Lower lobe of right lung (tissue), 2 donors: ENCODE data around the gene ADAM19. TPM values are rescaled to one million over a fixed set of nuclear protein-coding genes. Genes with fewer than 3 reads are reported as not detected.

Source experiments
- ATAC-seq, 2 donors: fragments of 200-7000 bp; cut with Tn5 transposase; one replicate each; pipeline ENCODE4 v1.9.1; 2020 to 2022; ENCODE audit warnings: mild to moderate bottlenecking in 2 of 2, moderate library complexity in 2 of 2
- DNase-seq: peaks from one replicate; pipeline ENCODE4 v3.0.0-alpha.2; 2020
- H3K27ac ChIP-seq: fragments of 200-600 bp; one replicate; pipeline ENCODE4 v1.8.0; 2022
- H3K27me3 ChIP-seq: fragments of 200-600 bp; one replicate; pipeline ENCODE4 v1.8.0; 2022; ENCODE audit warnings: low read depth
- H3K36me3 ChIP-seq: fragments of 200-600 bp; one replicate; pipeline ENCODE4 v1.8.0; 2022; ENCODE audit warnings: mild to moderate bottlenecking
- H3K4me1 ChIP-seq: fragments of 200-600 bp; one replicate; pipeline ENCODE4 v1.8.0; 2022
- H3K4me3 ChIP-seq: fragments of 200-600 bp; one replicate; pipeline ENCODE4 v1.8.0; 2022; ENCODE audit warnings: mild to moderate bottlenecking
- H3K9me3 ChIP-seq: fragments of 200-600 bp; one replicate; pipeline ENCODE4 v1.8.0; 2022
- intact Hi-C: fragments of 100-400 bp; cut with DNase I; formaldehyde crosslinking; loops from one replicate; pipeline ENCODE4 v1.11.0; 2022
- total RNA-seq: library from RNA; stranded (reverse); fragmentation: NEBNext Ultra II Directional; extraction: Animal tissue kit (Norgen Biotek cat#: 25700); gene quantifications from one replicate; pipeline ENCODE4 v1.2.1, GENCODE V29; 2021
- TF ChIP-seq, protein P1 (sequence below): fragments of 200-600 bp; IDR thresholded peaks from one replicate; pipeline ENCODE4 v1.8.0; 2022; ENCODE audit warnings: antibody characterized with exemption, mild to moderate bottlenecking
- donor health status: DM: no; HTN: yes; CAD: no; lungs with severe emphysema.

The ADAM19 gene
- total RNA-seq, 1 donor from 2014 or later, result 12.0 TPM

DNA sequence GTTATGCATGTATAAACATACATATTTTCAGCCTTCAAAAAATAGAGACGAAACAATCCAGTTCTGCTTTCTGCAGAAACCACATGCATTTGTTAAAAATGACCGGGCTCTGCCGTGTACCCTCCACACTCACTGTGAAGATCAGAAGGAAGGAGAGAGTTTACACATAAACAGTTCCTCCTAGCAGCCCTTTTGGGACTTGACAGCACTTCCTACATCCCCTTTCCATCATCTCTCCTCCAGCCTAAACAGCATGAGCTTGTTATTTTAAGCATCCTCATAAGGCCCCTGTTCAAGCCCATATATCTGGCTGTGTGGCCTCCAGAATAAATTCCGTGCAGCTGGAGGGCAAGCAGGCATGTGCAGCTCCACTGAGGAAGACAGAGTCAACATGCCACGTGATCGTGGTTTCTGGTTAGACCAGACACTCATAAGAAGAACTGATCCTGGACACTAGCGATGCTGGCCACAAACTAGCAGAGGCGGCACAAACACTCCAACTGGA is 73.4 kb downstream of the ADAM19 start:
- no peak overlapping the region for H3K4me3 ChIP-seq
- no peaks in the 10 kb centered on the region for H3K9me3 ChIP-seq
- H3K36me3 ChIP-seq, result peaks cover 3% of the 10 kb centered on the region
- DNase-seq (no peak), ATAC-seq (peak in 1 of 2 donors; percentile 57)
- intact Hi-C loops, result no loop called here
- peaks cover 8% of the 10 kb centered on the region for H3K4me1 ChIP-seq
- H3K27ac ChIP-seq, result no peak overlapping the region
- TF ChIP-seq, protein P1, sequence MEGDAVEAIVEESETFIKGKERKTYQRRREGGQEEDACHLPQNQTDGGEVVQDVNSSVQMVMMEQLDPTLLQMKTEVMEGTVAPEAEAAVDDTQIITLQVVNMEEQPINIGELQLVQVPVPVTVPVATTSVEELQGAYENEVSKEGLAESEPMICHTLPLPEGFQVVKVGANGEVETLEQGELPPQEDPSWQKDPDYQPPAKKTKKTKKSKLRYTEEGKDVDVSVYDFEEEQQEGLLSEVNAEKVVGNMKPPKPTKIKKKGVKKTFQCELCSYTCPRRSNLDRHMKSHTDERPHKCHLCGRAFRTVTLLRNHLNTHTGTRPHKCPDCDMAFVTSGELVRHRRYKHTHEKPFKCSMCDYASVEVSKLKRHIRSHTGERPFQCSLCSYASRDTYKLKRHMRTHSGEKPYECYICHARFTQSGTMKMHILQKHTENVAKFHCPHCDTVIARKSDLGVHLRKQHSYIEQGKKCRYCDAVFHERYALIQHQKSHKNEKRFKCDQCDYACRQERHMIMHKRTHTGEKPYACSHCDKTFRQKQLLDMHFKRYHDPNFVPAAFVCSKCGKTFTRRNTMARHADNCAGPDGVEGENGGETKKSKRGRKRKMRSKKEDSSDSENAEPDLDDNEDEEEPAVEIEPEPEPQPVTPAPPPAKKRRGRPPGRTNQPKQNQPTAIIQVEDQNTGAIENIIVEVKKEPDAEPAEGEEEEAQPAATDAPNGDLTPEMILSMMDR, result no peak
- no peaks in the 10 kb centered on the region for H3K27me3 ChIP-seq

DNA sequence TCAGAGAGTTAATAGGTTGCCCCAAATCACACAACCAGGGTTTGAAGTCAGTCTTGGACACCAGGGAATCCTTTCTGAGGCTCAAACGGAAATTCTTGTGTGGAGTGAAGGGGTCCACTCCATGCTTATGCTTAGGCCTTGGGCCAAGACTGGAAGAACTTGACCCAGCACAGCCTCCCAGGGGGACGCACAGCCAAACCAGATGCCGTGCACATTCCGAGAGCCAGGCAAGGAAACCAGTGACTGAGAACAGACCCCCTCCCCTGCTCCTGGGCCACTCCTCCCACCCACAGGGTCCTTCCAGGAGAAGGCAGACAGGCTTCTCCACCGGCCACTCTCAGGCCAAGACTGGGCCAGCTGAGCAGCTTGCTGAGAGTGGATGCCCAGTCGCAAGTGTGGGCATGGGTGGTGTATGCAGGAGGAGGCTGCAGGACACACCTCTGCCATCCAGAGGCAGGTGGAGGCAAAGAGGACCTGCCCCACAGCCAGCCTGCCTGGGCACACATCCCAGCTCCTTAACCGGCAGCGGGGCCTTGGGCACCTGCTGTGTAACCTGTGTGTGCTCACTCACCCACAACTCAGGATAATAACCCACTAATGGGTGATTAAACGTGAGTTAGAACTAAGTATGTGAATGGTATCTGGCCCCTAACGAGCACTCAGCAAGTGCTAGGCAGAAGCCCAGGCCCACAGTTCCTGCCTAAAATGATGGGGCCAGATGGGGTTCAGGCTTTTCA is 77.5 kb downstream of the ADAM19 start:
- Histone ChIP-seq H3K36me3 (peaks cover 14% of the 10 kb centered on the region), H3K4me1 (no peaks in the 10 kb centered on the region), H3K9me3 (no peaks in the 10 kb centered on the region), H3K4me3 (no peak overlapping the region), H3K27ac (no peak overlapping the region), H3K27me3 (no peaks in the 10 kb centered on the region)
- intact Hi-C loops, result no loop called here
- TF ChIP-seq, protein P1, result no peak
- DNase-seq (no peak), ATAC-seq (no peak)

DNA sequence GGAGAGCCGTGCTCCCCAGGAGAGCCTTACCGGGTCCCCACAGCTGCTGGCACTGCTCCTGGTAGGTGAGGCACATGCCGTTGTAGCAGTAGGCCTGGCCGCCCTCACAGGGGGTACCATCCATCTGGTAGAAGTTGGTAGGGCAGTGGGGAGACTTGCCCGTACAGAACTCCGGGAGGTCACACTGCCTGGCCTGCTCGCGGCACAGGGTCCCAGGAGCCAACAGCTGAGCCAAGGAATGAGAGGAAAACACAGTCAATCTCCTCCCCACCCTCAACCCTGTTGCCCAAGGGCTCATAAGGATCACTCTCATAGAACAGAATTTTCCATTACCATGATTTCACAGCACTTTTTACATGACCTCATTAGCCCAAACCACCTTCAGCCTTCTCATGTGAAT is 78.7 kb downstream of the ADAM19 start:
- no peaks in the 10 kb centered on the region for H3K27me3 ChIP-seq
- no peak for ATAC-seq
- intact Hi-C loops, result no loop called here
- H3K4me3 ChIP-seq, result no peak overlapping the region
- no peak overlapping the region for H3K27ac ChIP-seq
- no peaks in the 10 kb centered on the region for H3K4me1 ChIP-seq
- DNase-seq, result no peak
- TF ChIP-seq, protein P1, result no peak
- no peaks in the 10 kb centered on the region for H3K9me3 ChIP-seq
- peaks cover 22% of the 10 kb centered on the region for H3K36me3 ChIP-seq

DNA sequence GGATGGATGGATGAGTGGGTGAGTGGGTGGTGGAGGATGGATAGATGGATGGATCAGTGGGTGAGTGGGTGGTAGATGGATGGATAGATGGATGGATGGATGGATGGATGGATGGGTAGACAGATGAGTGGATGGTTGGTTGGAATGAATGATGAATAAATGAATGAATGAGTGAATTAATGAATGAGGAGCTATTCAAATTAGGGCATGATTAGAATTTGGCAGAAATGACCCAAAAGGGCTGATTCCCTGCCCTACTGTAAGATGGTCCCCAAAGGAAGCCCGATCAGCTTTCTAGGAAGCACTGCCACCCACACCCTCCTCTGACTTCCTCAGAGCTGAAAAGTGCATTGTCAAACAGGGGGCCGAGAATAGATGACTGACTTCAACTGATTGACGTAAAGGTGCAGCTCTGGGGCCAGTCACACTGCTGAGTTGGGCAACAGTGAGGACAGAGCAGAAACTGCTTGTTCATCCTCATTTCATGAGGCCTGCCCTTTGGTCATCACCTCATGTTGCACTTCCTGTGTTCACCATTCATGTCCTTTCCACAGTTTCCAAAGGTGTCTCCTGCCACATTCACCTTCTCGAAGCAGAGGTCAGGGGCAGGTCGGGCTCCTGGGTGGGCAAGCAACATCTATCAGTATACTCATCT is 81.3 kb downstream of the ADAM19 start:
- H3K4me1 ChIP-seq, result no peaks in the 10 kb centered on the region
- no peak overlapping the region for H3K27ac ChIP-seq
- DNase-seq, result no peak
- H3K36me3 ChIP-seq, result peaks cover 45% of the 10 kb centered on the region
- no peaks in the 10 kb centered on the region for H3K9me3 ChIP-seq
- peak; percentile 35 to 70 for ATAC-seq
- intact Hi-C loops, result no loop called here
- no peaks in the 10 kb centered on the region for H3K27me3 ChIP-seq
- H3K4me3 ChIP-seq, result no peak overlapping the region
- TF ChIP-seq, protein P1, result no peak

DNA sequence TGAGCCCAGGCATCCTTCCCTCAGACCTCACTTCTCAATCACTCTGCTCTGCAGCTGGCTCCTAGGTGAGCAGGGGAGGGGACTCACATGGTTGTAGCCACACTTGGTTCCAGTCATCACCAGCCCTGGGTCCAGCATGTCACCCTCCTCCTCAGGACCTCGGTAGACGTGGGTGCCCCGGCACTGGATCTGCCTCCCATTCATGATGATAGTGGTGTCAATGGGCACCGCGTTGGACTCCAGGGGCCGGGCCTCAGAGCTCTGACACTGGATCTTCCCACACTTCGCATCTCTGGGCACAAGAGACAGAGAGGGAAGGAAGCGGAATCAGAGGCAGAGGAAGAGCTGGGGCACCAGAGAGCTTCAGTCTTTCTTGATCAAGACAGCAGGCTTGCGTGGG is 82.7 kb downstream of the ADAM19 start:
- Histone ChIP-seq H3K27me3 (no peaks in the 10 kb centered on the region), H3K4me3 (no peak overlapping the region), H3K36me3 (peaks cover 57% of the 10 kb centered on the region), H3K4me1 (no peaks in the 10 kb centered on the region), H3K27ac (no peak overlapping the region), H3K9me3 (no peaks in the 10 kb centered on the region)
- TF ChIP-seq, protein P1, result no peak
- intact Hi-C loops, result no loop called here
- DNase-seq, result no peak
- no peak for ATAC-seq
